Spleen (tissue), 11 donors: ENCODE measurements around the gene PGRMC2. TPM values are rescaled to one million over a fixed set of nuclear protein-coding genes. Genes with fewer than 3 reads are reported as not detected.
"Not testable (repeated sequence)": the region's sequence is repeated elsewhere in the genome, so short reads cannot be mapped to it uniquely, and the experiment has no call there.

Experiments
- DNase-seq: peaks from one replicate; pipeline ENCODE4 v3.0.0-alpha.2; 2020
- H3K27ac ChIP-seq, 8 donors: fragments of 200-600 bp; sonication (generic) in 7 of 8; 1 replicate in 4 of 8; 2 replicates in 4 of 8; pipeline versions ENCODE4 v1.5.0 to v1.8.0; 2016 to 2021; ENCODE audit warnings: inconsistent platforms in 4 of 8, mild to moderate bottlenecking in 4 of 8, moderate library complexity in 1 of 8
- H3K27me3 ChIP-seq, 7 donors: fragments of 200-600 bp; sonication (generic) in 6 of 7; replicated peaks in 1 of 7; 1 replicate in 4 of 7; 2 replicates in 3 of 7; pipeline versions ENCODE4 v1.5.0 to v1.8.0; 2016 to 2021; ENCODE audit warnings: inconsistent platforms in 3 of 7, mild to moderate bottlenecking in 1 of 7
- H3K36me3 ChIP-seq, 6 donors: fragments of 200-600 bp; sonication (generic) in 5 of 6; 1 replicate in 4 of 6; 2 replicates in 2 of 6; pipeline versions ENCODE4 v1.5.0 to v1.8.0; 2016 to 2021; ENCODE audit warnings: inconsistent platforms in 2 of 6
- H3K4me1 ChIP-seq, 6 donors: fragments of 200-600 bp; sonication (generic) in 5 of 6; 1 replicate in 3 of 6; 2 replicates in 3 of 6; pipeline versions ENCODE4 v1.5.0 to v1.8.0; 2016 to 2021; ENCODE audit warnings: inconsistent platforms in 3 of 6
- H3K4me3 ChIP-seq, 8 donors: fragments of 200-600 bp; sonication (generic) in 7 of 8; 1 replicate in 4 of 8; 2 replicates in 4 of 8; pipeline versions ENCODE4 v1.5.0 to v1.8.0; 2016 to 2021; ENCODE audit warnings: inconsistent platforms in 4 of 8, mild to moderate bottlenecking in 4 of 8, moderate library complexity in 2 of 8
- H3K9me3 ChIP-seq, 8 donors: fragments of 200-600 bp; sonication (generic) in 7 of 8; 1 replicate in 4 of 8; 2 replicates in 4 of 8; pipeline versions ENCODE4 v1.5.0 to v1.8.0; 2016 to 2021; ENCODE audit warnings: inconsistent platforms in 4 of 8
- CTCF ChIP-seq, 11 experiments: fragments of 200-600 bp in 7 of 11; fragments of 450-650 bp in 4 of 11; sonication (generic) in 4 of 11; IDR thresholded peaks in 8 of 11; conservative IDR thresholded peaks in 3 of 11; 1 replicate in 7 of 11; 2 replicates in 4 of 11; pipeline versions ENCODE4 v1.4.0 to v1.8.0; 2016 to 2021; ENCODE audit warnings: antibody characterized with exemption in 11 of 11, inconsistent platforms in 4 of 11, mild to moderate bottlenecking in 1 of 11
- POLR2A ChIP-seq, 3 donors: fragments of 450-650 bp; IDR thresholded peaks; one replicate each; pipeline ENCODE4 v1.5.1; 2017; ENCODE audit warnings: antibody characterized with exemption in 3 of 3, mild to moderate bottlenecking in 1 of 3
- POLR2AphosphoS5 ChIP-seq, 3 donors: sonication (generic); formaldehyde crosslinking; IDR thresholded peaks; one replicate each; pipeline ENCODE4 v1.5.1; 2017; ENCODE audit warnings: antibody characterized with exemption in 3 of 3
- WGBS, 5 donors: extraction: QIAGEN DNeasy Blood & Tissue Kit in 3 of 5; methylation state at CpG; one replicate each; pipeline versions ENCODE4 v1.1.5 to v1.1.7; 2013 to 2018; 5-methylcytosine and 5-hydroxymethylcytosine counted together
- intact Hi-C: fragments of 100-400 bp; cut with DNase I; formaldehyde crosslinking; loops from one replicate; pipeline ENCODE4 v1.15.0; 2023; ENCODE audit warnings: low total_unique reads
- polyA plus RNA-seq, 3 donors: library from polyadenylated mRNA; stranded (reverse); fragments of 200-250 nt; gene quantifications; one replicate each; pipeline ENCODE4 v1.2.1, GENCODE V29; 2013
- total RNA-seq, 7 donors: library from RNA; depleted of rRNA in 3 of 7; stranded (reverse); fragments of >200 nt in 3 of 7; fragmentation: NEBNext Ultra II Directional in 4 of 7; extraction: Animal tissue kit (Norgen Biotek cat#: 25700) in 4 of 7; gene quantifications; one replicate each; pipeline versions ENCODE4 v1.1.0 to v1.2.1, GENCODE V29; 2016 to 2021
- donor health status: healthy with polysubstance abuse.
- donor health status: DM: no; HTN: no; CAD: no; lungs with moderate emphysema.
- donor health status: DM: no; HTN: no; CAD: no.
- donor health status: Bipolar disorder and iron deficiency.
- donor health status: healthy.
- donor health status: DM: no; HTN: no; CAD: no.
- donor health status: DM: yes; HTN: yes; CAD: no.

The PGRMC2 gene
- total and polyA plus RNA-seq, 10 donors: 13.8 to 46.8 (median 29.8) TPM

- Histone ChIP-seq H3K36me3 (peaks cover 0 to 31% (median 24%) of the 10 kb centered on the region in 6 donors), H3K9me3 (peaks cover 0 to 27% (median 15%) of the 10 kb centered on the region in 8 donors), H3K4me1 (no peaks in the 10 kb centered on the region), H3K27me3 (no peaks in the 10 kb centered on the region), H3K27ac (no peak overlapping the region), H3K4me3 (no peak overlapping the region)
- no peak for DNase-seq
- 93 to 97% (median 94%) methylated on average over 5 of the region's 5 CpGs for WGBS, 5 donors
- intact Hi-C loops: no loop called here
- TF ChIP-seq POLR2A (IDR thresholded peaks at IDR 0.05) (no peak), CTCF (IDR thresholded peaks at IDR 0.05 in 8 of 11, conservative IDR thresholded peaks at IDR 0.05 in 3 of 11) (no peak), POLR2AphosphoS5 (IDR thresholded peaks at IDR 0.05) (no peak)
These were observed 18.6 kb downstream of the PGRMC2 start for GRCh38 chr4:128268970-128269369.

GRCh38 chr4:128267745-128268144, 19.9 kb downstream of the PGRMC2 start:
- no peak for DNase-seq
- Histone ChIP-seq H3K27me3 (no peaks in the 10 kb centered on the region), H3K4me3 (no peak overlapping the region), H3K27ac (no peak overlapping the region), H3K36me3 (peaks cover 0 to 31% (median 24%) of the 10 kb centered on the region in 6 donors), H3K4me1 (no peaks in the 10 kb centered on the region), H3K9me3 (peaks cover 0 to 34% (median 17%) of the 10 kb centered on the region in 8 donors)
- TF ChIP-seq CTCF (IDR thresholded peaks at IDR 0.05 in 8 of 11, conservative IDR thresholded peaks at IDR 0.05 in 3 of 11) (no peak), POLR2AphosphoS5 (IDR thresholded peaks at IDR 0.05) (no peak), POLR2A (IDR thresholded peaks at IDR 0.05) (no peak)
- 40 to 79% (median 66%) methylated on average over 2 of the region's 2 CpGs for WGBS, 5 donors
- intact Hi-C loops: no loop called here

GRCh38 chr4:128267171-128267570, 20.4 kb downstream of the PGRMC2 start:
- intact Hi-C loops, DNase-seq, H3K4me3 ChIP-seq, H3K4me1 ChIP-seq, H3K27me3 ChIP-seq, H3K27ac ChIP-seq: not testable (repeated sequence)
- 59 to 96% (median 69%) methylated on average over 3 of the region's 3 CpGs for WGBS, 5 donors
- Histone ChIP-seq H3K36me3 (peaks cover 0 to 29% (median 22%) of the 10 kb centered on the region in 6 donors), H3K9me3 (peaks cover 0 to 34% (median 17%) of the 10 kb centered on the region in 8 donors)

- peaks cover 0 to 13% (median 7%) of the 10 kb centered on the region in 6 donors for H3K36me3 ChIP-seq
- intact Hi-C loops: not testable (repeated sequence)
These were observed 22.1 kb downstream of the PGRMC2 start for GRCh38 chr4:128265550-128265949.

GRCh38 chr4:128259889-128260288, 27.7 kb downstream of the PGRMC2 start:
- not testable (repeated sequence) for H3K4me1 ChIP-seq, DNase-seq

More at GRCh38 chr4:128265550-128265949, 22.1 kb downstream of the PGRMC2 start:
- H3K4me3 ChIP-seq, H3K4me1 ChIP-seq, H3K27me3 ChIP-seq, H3K27ac ChIP-seq, DNase-seq: not testable (repeated sequence)
- peaks cover 0 to 34% (median 17%) of the 10 kb centered on the region in 8 donors for H3K9me3 ChIP-seq
- WGBS, 5 donors: 69 to 75% (median 72%) methylated on average over 3 of the region's 3 CpGs

GRCh38 chr4:128258166-128258565, 29.4 kb downstream of the PGRMC2 start:
- intact Hi-C loops, H3K36me3 ChIP-seq, H3K27ac ChIP-seq, DNase-seq, H3K9me3 ChIP-seq, H3K4me3 ChIP-seq, H3K4me1 ChIP-seq, H3K27me3 ChIP-seq: not testable (repeated sequence)
- 71 to 88% (median 81%) methylated on average over 4 of the region's 4 CpGs for WGBS, 5 donors

More at GRCh38 chr4:128259889-128260288, 27.7 kb downstream of the PGRMC2 start:
- peaks cover 0 to 16% (median 7%) of the 10 kb centered on the region in 8 donors for H3K9me3 ChIP-seq
- H3K4me3 ChIP-seq, H3K27me3 ChIP-seq, intact Hi-C loops, H3K27ac ChIP-seq, H3K36me3 ChIP-seq: not testable (repeated sequence)
- WGBS, 5 donors: 59 to 74% (median 68%) methylated on average over 5 of the region's 5 CpGs
